GM23338 (cell line): ENCODE measurements around the gene TBC1D30. TPM values are rescaled to one million over a fixed set of nuclear protein-coding genes. Genes with fewer than 3 reads are reported as not detected.

Experiments
- ATAC-seq: fragments of 200-7000 bp; cut with Tn5 transposase; 3 replicates; pipeline ENCODE4 v1.9.1; 2020
- DNase-seq: peaks from one replicate; pipeline ENCODE4 v3.0.0-alpha.2; 2015; ENCODE audit warnings: low spot score
- H2AFZ ChIP-seq: fragments of 200-600 bp; sonication (generic); 2 replicates; pipeline ENCODE4 v1.8.0; 2016; ENCODE audit warnings: antibody characterized with exemption, mild to moderate bottlenecking, moderate library complexity
- H3F3A ChIP-seq: fragments of 200-600 bp; sonication (generic); replicated peaks from 2 replicates; pipeline ENCODE4 v1.8.0; 2017; ENCODE audit warnings: antibody characterized with exemption, mixed run types, low read depth
- H3K27ac ChIP-seq: fragments of 200-600 bp; sonication (generic); 2 replicates; pipeline ENCODE4 v1.6.1; 2016; ENCODE audit warnings: low read depth
- H3K27me3 ChIP-seq: fragments of 200-600 bp; sonication (generic); 2 replicates; pipeline ENCODE4 v1.8.0; 2016; ENCODE audit warnings: mild to moderate bottlenecking, mixed run types, moderate library complexity; ENCODE audit not compliant: insufficient read depth
- H3K36me3 ChIP-seq: fragments of 200-600 bp; sonication (generic); 2 replicates; pipeline ENCODE4 v1.8.0; 2016; ENCODE audit warnings: mild to moderate bottlenecking; ENCODE audit not compliant: insufficient read depth
- H3K4me1 ChIP-seq: fragments of 200-600 bp; sonication (generic); 2 replicates; pipeline ENCODE4 v1.8.0; 2016; ENCODE audit warnings: mild to moderate bottlenecking, moderate library complexity; ENCODE audit not compliant: insufficient read depth
- H3K4me2 ChIP-seq: fragments of 200-600 bp; sonication (generic); 2 replicates; pipeline ENCODE4 v1.7.1; 2017; ENCODE audit warnings: mixed run types
- H3K4me3 ChIP-seq: fragments of 200-600 bp; sonication (generic); 2 replicates; pipeline ENCODE4 v1.6.1; 2016; ENCODE audit warnings: mixed run types
- H3K79me2 ChIP-seq: fragments of 200-600 bp; sonication (generic); replicated peaks from 2 replicates; pipeline ENCODE4 v1.8.0; 2017; ENCODE audit warnings: mild to moderate bottlenecking; ENCODE audit not compliant: insufficient read depth
- H3K9me2 ChIP-seq: fragments of 200-600 bp; sonication (generic); 2 replicates; pipeline ENCODE4 v1.8.0; 2017; ENCODE audit not compliant: insufficient read depth
- H4K20me1 ChIP-seq: fragments of 200-600 bp; sonication (generic); replicated peaks from 2 replicates; pipeline ENCODE4 v1.8.0; 2017; ENCODE audit warnings: mild to moderate bottlenecking; ENCODE audit not compliant: insufficient read depth
- H3K27ac Mint-ChIP-seq: 2 replicates; pipeline ENCODE4 v1.8.0; 2020; ENCODE audit warnings: inconsistent platforms, mild to moderate bottlenecking, moderate library complexity, mixed read lengths
- H3K27me3 Mint-ChIP-seq: 3 replicates; pipeline ENCODE4 v1.8.0; 2022; ENCODE audit warnings: low read depth, mild to moderate bottlenecking, moderate library complexity, mixed read lengths, inconsistent platforms; ENCODE audit not compliant: insufficient read depth, poor library complexity
- H3K36me3 Mint-ChIP-seq: 3 replicates; pipeline ENCODE4 v1.8.0; 2021; ENCODE audit warnings: low read depth, mild to moderate bottlenecking, inconsistent platforms, moderate library complexity, mixed read lengths
- H3K4me1 Mint-ChIP-seq: 3 replicates; pipeline ENCODE4 v1.8.0; 2020; ENCODE audit warnings: mild to moderate bottlenecking, inconsistent platforms, mixed read lengths
- H3K4me3 Mint-ChIP-seq: 3 replicates; pipeline ENCODE4 v1.8.0; 2021; ENCODE audit warnings: moderate library complexity, mild to moderate bottlenecking, inconsistent platforms, mixed read lengths
- H3K9me3 Mint-ChIP-seq: 3 replicates; pipeline ENCODE4 v1.8.0; 2020; ENCODE audit warnings: moderate library complexity, mild to moderate bottlenecking, inconsistent platforms, mixed read lengths
- CREB1 ChIP-seq: fragments of 250-450 bp; sonication (Bioruptor Pico); IDR thresholded peaks from 2 replicates; pipeline ENCODE4 v1.5.0; 2020; ENCODE audit warnings: low read depth, mild to moderate bottlenecking, moderate library complexity
- ETS1 ChIP-seq: IDR thresholded peaks from 2 replicates; pipeline ENCODE4 v1.6.1; 2016; ENCODE audit warnings: antibody characterized with exemption
- EZH2 ChIP-seq: fragments of 200-600 bp; sonication (generic); IDR thresholded peaks from one replicate; pipeline ENCODE4 v1.8.0; 2017; ENCODE audit warnings: antibody characterized with exemption, mild to moderate bottlenecking, low read depth; ENCODE audit not compliant: unreplicated experiment
- EZH2phosphoT487 ChIP-seq: fragments of 200-600 bp; sonication (generic); IDR thresholded peaks from one replicate; pipeline ENCODE4 v1.8.1; 2018; ENCODE audit warnings: antibody characterized with exemption; ENCODE audit not compliant: unreplicated experiment
- JUNB ChIP-seq: IDR thresholded peaks from one replicate; pipeline ENCODE4 v1.6.1; 2016; ENCODE audit warnings: antibody characterized with exemption; ENCODE audit not compliant: unreplicated experiment
- NANOG ChIP-seq: IDR thresholded peaks from 2 replicates; pipeline ENCODE4 v1.6.1; 2016; ENCODE audit warnings: antibody characterized with exemption, borderline replicate concordance
- POLR2AphosphoS5 ChIP-seq: IDR thresholded peaks from 2 replicates; pipeline ENCODE4 v1.6.1; 2016; ENCODE audit warnings: antibody characterized with exemption, low read depth
- REST ChIP-seq: IDR thresholded peaks from one replicate; pipeline ENCODE4 v1.6.1; 2018; ENCODE audit warnings: antibody characterized with exemption; ENCODE audit not compliant: unreplicated experiment
- STAT1 ChIP-seq: IDR thresholded peaks from one replicate; pipeline ENCODE4 v1.6.1; 2016; ENCODE audit warnings: antibody characterized with exemption; ENCODE audit not compliant: unreplicated experiment
- ZNF114 ChIP-seq: fragments of 250-450 bp; sonication (Bioruptor Pico); IDR thresholded peaks from 2 replicates; pipeline ENCODE4 v1.5.0; 2020; ENCODE audit warnings: mild to moderate bottlenecking, moderate library complexity
- ZNF331 ChIP-seq: fragments of 250-450 bp; sonication (Bioruptor Pico); IDR thresholded peaks from 2 replicates; pipeline ENCODE4 v1.5.0; 2020; ENCODE audit warnings: low read depth, mild to moderate bottlenecking, moderate library complexity
- ZNF462 ChIP-seq: fragments of 250-450 bp; sonication (Bioruptor Pico); IDR thresholded peaks from 2 replicates; pipeline ENCODE4 v1.5.0; 2020; ENCODE audit warnings: mild to moderate bottlenecking, moderate library complexity
- polyA plus RNA-seq: library from polyadenylated mRNA; unstranded; fragments of >200 nt; fragmentation: Nextera tagmentation; extraction: Ambion mirVana; gene quantifications from 2 replicates; pipeline ENCODE4 v1.2.1, GENCODE V29; 2016
- total RNA-seq: library from RNA; depleted of rRNA; stranded (reverse); fragments of >200 nt; shearing (Covaris generic); gene quantifications from 2 replicates; pipeline ENCODE4 v1.2.3, GENCODE V29; 2014
- TF ChIP-seq, protein P1 (sequence below), 2 experiments: fragments of 200-600 bp in 1 of 2; sonication (generic) in 1 of 2; conservative IDR thresholded peaks; 2 replicates each; pipeline versions ENCODE4 v1.5.1 to v1.6.1; 2016 to 2017; ENCODE audit warnings: antibody characterized with exemption in 2 of 2, low read depth in 2 of 2, mild to moderate bottlenecking in 2 of 2, moderate library complexity in 1 of 2

The TBC1D30 gene
- total and polyA plus RNA-seq, 2 experiments from 2014 or later: 2.9 to 9.6 TPM

DNA sequence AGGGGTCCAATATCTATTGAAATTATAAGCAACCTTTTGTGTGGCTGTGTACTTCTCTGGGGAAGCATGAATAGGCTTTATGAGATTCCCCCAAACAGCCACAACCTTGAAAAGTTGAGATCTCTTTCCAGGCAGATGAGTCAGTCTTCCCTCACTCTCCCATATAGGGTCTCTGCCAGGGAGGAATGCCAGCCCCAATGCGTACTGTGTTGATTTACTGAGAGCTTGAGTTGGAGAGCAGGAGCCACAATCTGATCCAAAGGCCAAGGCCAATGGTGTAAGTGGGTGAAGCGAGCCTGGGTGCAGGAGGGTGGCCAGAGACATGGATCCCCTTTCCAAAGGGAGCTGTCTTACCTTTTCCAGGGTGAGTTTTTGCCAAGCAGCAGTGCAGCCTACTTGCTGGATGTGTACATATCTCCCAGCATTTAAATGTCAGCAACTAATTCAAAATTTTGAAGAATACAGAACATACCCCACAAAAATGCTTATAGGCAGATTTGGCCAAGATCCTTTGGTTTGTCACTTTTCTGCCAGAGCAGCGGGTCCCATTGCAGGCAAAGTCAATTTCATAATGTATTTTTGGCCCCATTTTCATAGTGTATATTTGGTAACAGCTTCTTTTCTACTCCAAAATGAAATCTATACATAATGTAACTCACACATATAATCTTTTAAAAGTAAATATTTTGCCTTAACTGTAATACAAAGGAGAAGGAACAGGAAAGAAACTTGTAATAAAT lies 88.2 kb downstream of the TBC1D30 start (continued):
- TF ChIP-seq REST: no peak

GRCh38 chr12:64915242-64915641 lies 90.8 kb downstream of the TBC1D30 start:
- H3K4me1 Mint-ChIP-seq: peaks cover 9% of the 10 kb centered on the region
- no peak overlapping the region for H3K27ac Mint-ChIP-seq
- H3K4me3 ChIP-seq: no peak overlapping the region
- ATAC-seq (no peak), DNase-seq (no peak)
- H3K4me1 ChIP-seq: peaks cover 7% of the 10 kb centered on the region; the same call in 1 of the 2 replicates
- no peaks in the 10 kb centered on the region for H3K27me3 ChIP-seq
- no peak overlapping the region for H2AFZ ChIP-seq
- no peaks in the 10 kb centered on the region for H3K79me2 ChIP-seq
- H3K27ac ChIP-seq: no peak overlapping the region
- H3K4me2 ChIP-seq: no peak overlapping the region
- H3K27me3 Mint-ChIP-seq: peaks cover 5% of the 10 kb centered on the region
- H4K20me1 ChIP-seq: no peaks in the 10 kb centered on the region
- H3K9me2 ChIP-seq: peaks cover 12% of the 10 kb centered on the region; the same call in 1 of the 2 replicates
- no peaks in the 10 kb centered on the region for H3K36me3 Mint-ChIP-seq
- H3K4me3 Mint-ChIP-seq: no peak overlapping the region
- no peaks in the 10 kb centered on the region for H3K9me3 Mint-ChIP-seq
- no peaks in the 10 kb centered on the region for H3K36me3 ChIP-seq
- H3F3A ChIP-seq: no peaks in the 10 kb centered on the region
- TF ChIP-seq, protein P1, sequence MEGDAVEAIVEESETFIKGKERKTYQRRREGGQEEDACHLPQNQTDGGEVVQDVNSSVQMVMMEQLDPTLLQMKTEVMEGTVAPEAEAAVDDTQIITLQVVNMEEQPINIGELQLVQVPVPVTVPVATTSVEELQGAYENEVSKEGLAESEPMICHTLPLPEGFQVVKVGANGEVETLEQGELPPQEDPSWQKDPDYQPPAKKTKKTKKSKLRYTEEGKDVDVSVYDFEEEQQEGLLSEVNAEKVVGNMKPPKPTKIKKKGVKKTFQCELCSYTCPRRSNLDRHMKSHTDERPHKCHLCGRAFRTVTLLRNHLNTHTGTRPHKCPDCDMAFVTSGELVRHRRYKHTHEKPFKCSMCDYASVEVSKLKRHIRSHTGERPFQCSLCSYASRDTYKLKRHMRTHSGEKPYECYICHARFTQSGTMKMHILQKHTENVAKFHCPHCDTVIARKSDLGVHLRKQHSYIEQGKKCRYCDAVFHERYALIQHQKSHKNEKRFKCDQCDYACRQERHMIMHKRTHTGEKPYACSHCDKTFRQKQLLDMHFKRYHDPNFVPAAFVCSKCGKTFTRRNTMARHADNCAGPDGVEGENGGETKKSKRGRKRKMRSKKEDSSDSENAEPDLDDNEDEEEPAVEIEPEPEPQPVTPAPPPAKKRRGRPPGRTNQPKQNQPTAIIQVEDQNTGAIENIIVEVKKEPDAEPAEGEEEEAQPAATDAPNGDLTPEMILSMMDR (conservative IDR thresholded peaks at IDR 0.05; ENCODE audit: low read depth in 2 of 2): no peak
- TF ChIP-seq ZNF114 (CRISPR knock-in tag) (no peak), NANOG (no peak), STAT1 (no peak), ZNF331 (CRISPR knock-in tag) (no peak), JUNB (no peak), ZNF462 (CRISPR knock-in tag) (no peak), ETS1 (no peak), POLR2AphosphoS5 (no peak), EZH2phosphoT487 (no peak), EZH2 (no peak), CREB1 (CRISPR knock-in tag) (no peak)
